ENCODE data around the gene TMUB1. TPM values are rescaled to one million over a fixed set of nuclear protein-coding genes. Genes with fewer than 3 reads are reported as not detected.

The TMUB1 gene
- total and polyA plus RNA-seq, 9 of the 15 experiments (the other 6 are each of a cell fraction or from before 2014, with no cell fraction given) = 0.14 to 241 (median 74.1) TPM

GRCh38 chr7:151086802-151087244 lies 3.5 kb upstream of the TMUB1 start (continued):
- TF ChIP-seq RERE (CRISPR knock-in tag; IDR thresholded peaks at IDR 0.05; ENCODE audit: borderline replicate concordance) (0 out of 2 replicates have a peak, but pooled peaks have one; percentile 20), TEAD4 (IDR thresholded peaks at IDR 0.05; ENCODE audit: low read length) (no peak), TEAD4 (CRISPR knock-in tag; IDR thresholded peaks at IDR 0.05; ENCODE audit: borderline replicate concordance) (0 out of 2 replicates have a peak, but pooled peaks have one; percentile 34), ZNF124 (CRISPR knock-in tag; IDR thresholded peaks at IDR 0.05) (0 out of 2 replicates have a peak, but pooled peaks have one; percentile 19), MAZ (CRISPR knock-in tag; conservative IDR thresholded peaks at IDR 0.05 in 1 of 2, IDR thresholded peaks at IDR 0.05 in 1 of 2) (no peak), ZBTB34 (CRISPR knock-in tag; IDR thresholded peaks at IDR 0.05) (no peak), ZNF512 (tag; IDR thresholded peaks at IDR 0.05) (no peak), E2F5 (CRISPR knock-in tag; IDR thresholded peaks at IDR 0.05) (0 out of 2 replicates have a peak, but pooled peaks have one; percentile 11), ZNF174 (CRISPR knock-in tag; IDR thresholded peaks at IDR 0.05) (no peak), FOXA3 (CRISPR knock-in tag; conservative IDR thresholded peaks at IDR 0.05 in 1 of 2, IDR thresholded peaks at IDR 0.05 in 1 of 2) (peak in 1 of 2 experiments; percentile 63; a peak in 2 of 4 replicates), MLLT1 (IDR thresholded peaks at IDR 0.05) (0 out of 4 replicates have a peak, but pooled peaks of 1 of the 2 experiments have one; percentile 67), ZNF140 (CRISPR knock-in tag; IDR thresholded peaks at IDR 0.05) (no peak), GATAD2A (IDR thresholded peaks at IDR 0.05) (0 out of 2 replicates have a peak, but pooled peaks have one; percentile 28), KAT7 (CRISPR knock-in tag; IDR thresholded peaks at IDR 0.05; ENCODE audit: borderline replicate concordance) (0 out of 2 replicates have a peak, but pooled peaks have one; percentile 42), SREBF1 (IDR thresholded peaks at IDR 0.05; ENCODE audit: borderline replicate concordance, low read depth, low read length) (0 out of 2 replicates have a peak, but pooled peaks have one; percentile 37), NR2F6 (CRISPR knock-in tag; IDR thresholded peaks at IDR 0.05) (no peak), MAFF (IDR thresholded peaks at IDR 0.05; ENCODE audit: low read length) (no peak)

Measured in K562 (cell line).